Hepatic stellate cell (primary cell): Measurements from ENCODE around the gene FBXW8.
A peak's percentile ranks its signal among the peaks of the same experiment; 100 is the strongest.

Source experiments
- DNase-seq: peaks from one replicate; pipeline ENCODE4 v3.0.0; 2011; ENCODE audit warnings: low spot score

The FBXW8 gene

DNA sequence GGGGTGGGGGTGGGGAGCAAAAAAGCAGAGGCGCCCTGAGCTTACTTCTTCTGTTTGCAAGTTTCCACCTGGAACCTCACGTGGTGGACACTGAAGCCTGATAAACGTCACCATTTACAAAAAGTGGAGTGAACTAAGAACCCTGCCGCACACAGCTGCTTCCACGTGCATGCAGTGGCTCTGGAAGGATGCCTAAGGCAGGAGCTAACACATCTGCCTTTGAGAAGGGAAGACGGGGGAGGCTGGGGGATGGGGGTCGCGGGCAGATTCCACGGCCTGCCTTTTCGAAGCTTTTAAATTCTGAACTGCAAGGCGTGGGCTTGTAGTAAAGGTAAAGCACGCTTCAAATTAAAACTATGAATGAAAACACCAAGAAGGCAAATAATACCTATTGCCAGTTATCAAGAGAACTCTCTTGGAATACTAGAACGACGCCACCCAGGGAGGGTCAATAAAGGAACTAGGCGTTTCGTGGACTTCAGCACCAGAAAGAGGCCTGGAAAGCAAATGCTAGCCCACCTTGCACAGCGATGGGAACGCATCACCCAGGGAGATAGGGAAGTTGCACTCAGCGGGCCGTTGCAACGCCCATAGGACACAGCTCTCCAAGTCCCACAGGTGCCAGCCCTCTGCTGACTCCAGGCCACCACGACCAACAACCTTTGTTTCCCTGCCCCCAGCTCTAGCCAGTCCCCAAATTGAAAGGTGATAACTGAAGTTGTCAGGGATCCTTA is 126.7 kb downstream of the FBXW8 start:
- no peak for DNase-seq

DNA sequence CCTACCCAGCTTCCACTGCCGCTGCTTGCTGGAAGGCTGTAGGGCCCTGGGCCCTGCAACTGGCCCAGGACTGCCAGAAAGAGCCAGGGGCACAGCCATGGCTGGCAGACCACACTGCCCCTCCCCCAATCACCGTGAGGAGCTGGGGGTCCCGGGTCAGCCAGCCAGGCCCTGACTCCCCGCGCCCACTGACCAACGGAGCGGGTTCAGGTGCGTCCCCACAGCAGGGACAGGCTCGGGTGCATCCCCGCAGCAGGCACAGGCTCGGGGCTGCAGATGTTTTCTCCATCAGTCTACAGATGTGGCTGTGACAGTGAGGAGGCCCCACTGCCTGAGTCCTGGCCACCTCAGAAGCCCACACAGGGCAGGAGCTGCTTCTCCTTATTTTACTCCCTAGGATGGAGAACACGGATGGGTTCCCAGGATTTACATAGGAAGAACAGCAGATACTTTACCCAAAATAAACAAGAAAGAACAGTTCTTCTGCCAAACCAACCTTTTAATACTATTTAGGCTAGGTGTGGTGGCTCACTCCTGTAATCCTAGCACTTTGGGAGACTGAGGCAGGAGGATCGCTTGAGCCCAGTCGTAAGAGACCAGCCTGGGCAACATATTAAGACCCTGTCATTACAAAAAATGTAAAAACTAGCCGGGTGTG is 127.4 kb downstream of the FBXW8 start:
- DNase-seq, result no peak

DNA sequence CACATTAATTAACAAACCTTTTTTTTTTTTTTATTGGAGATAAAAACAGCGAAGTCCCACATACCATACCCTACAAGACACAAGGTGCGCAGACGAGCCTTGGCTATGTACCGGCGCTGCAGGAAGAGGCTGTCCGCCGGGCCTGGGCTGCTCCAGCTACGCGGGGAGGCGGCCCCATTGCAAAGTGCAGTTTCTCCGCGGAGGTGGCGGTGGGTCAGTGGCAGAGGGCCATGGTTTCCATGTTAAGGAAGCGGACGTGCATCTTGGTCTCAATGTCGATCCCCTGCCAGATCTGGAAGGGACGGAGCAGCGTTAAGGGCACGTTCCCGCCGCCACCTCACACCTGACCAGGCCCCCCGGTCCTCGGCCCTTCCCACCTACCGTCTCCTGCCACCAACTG is 128.2 kb downstream of the FBXW8 start:
- DNase-seq, result no peak

DNA sequence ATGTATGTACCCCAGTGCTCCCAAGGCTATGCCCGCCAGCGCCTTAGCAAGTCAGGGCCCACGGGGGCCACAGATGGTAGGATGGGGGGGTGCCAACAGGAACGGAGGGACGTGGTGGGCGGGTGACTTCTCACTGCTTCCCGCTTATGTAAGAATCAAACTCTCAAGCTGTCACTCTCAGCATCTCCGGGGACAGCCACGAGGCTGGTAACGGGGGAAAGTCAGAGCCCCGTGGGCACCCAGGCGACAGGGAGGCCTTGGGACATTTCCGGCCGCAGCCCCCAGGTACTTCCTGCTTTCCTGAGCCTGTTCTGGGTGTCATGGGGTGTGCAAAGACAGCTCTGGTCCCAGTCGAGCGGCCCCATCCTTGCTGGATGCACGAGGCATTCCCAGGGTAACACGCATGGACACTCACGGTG is 129.2 kb downstream of the FBXW8 start:
- no peak for DNase-seq

DNA sequence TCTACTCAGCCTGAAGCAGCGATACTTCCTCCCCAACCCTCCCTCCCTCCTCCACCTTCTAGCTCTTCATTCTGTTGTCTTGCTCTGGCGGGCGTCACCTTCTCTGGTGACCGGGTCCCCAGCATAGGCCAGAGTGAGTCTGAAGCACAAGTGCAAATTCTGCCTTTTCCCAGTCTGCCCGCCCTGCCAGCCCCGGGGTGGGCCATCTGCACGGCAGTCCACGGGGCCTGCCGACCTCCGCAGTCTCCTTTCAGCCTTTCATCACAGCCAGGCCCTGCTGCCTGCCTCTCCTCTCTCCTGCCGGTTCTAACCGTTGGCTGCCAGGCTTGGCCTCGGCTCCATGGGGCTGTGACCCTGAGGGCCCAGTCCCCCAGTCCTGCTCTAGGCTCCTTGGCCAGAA is 129.7 kb downstream of the FBXW8 start:
- DNase-seq, result no peak

DNA sequence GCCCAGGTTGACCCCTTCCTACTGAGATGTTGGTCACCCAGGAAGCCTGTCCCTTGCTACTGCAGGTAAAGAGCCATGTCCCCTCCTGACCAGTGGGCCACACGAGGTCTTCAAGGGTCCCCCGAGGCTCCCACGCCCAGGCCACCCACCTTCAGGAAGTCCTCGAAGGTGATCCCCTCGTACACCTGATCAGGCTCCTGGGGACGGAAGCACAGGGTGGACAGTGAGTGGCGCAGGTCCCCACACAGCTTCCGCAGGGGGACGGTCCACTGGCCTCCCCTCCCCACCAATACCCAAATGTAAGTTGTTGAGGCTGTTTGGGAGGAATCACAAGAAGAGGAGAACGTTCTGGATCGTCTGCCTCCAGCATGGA is 131.0 kb downstream of the FBXW8 start:
- DNase-seq, result no peak

DNA sequence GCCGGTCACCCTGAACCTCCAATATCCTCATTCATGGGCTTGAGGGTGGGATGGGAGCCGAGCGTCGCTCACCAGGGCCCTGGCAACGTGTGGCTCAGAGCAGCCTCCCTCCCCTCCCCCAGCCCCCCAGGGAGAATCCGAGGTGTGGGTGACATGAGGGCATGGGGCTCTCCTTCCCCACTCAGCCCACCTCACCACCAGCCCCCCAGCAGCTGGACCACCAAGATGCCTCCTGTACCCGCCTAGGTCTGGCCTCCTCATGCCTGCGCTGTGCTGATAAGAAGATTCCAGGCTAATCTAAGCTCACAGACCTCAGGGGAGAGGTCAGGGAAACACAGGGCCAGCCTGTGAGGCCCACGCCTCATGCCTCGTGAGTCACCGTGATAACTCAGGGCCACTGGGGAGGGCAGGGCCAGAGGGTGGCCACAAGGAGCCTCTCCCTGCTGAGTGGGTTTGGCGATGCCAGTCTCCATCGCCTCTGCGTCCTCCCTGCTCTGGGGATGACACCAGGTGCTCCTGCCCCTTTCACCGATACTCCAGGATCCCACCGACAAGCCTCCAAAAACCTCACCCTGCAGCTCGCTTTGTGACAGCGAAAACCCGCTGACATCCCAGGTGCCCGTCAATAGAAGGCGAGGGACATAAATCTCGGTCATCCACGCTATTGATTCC is 131.6 kb downstream of the FBXW8 start:
- DNase-seq, result peak; percentile 78

DNA sequence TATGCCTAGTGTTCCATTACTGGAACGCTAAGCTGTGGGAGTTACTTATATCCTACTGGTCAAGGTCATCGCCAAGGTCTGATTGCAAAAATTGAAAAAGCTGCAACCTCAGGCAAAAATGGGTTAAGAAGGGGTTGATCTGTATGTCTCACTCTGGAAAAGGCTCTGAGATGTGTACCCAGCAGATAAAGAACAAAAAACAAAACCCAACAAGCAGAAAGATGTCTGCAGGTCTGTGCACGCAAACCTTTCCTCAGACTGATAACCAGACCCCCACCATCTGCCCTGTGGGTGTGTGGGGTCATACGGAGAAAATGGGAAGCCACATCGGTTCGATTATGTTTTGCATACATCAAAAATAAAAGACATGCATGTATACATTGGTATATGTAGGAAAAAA is 132.1 kb downstream of the FBXW8 start:
- DNase-seq, result no peak

DNA sequence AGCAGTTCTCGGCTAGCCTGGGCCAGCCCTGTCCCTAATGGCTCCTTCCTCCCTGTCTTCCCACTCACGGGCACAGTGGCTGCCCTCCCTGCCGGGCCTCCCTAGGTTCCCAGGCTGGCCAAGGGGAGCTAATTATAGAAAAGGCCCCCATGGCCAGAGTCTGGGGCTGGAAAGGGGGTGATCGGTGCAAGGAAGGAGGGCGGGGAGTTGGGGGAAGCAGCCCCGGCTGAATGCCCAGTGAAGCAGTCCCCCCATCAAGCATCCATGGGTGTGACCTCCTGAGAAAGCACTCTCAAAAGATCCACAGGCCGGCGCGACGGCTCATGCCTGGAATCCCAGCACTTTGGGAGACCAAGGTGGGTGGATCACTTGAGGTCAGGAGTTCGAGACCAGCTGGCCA is 133.6 kb downstream of the FBXW8 start:
- no peak for DNase-seq

DNA sequence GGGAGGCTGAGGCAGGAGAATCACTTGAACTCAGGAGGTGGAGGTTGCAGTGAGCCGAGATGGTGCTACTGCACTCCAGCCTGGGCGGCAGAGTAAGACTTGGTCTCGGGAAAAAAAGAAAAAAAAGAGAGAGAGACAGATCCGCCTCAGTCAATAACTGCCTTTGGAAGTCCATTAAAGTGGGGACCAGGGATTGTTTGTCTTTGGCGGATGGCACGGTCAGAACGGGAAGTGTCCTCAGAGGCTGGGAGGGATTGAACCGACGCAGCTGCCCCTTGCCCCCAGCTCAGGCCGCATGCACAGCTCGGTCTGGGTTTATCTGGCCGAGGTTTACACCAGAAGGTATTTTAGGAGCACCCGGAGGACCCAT is 134.0 kb downstream of the FBXW8 start:
- no peak for DNase-seq

DNA sequence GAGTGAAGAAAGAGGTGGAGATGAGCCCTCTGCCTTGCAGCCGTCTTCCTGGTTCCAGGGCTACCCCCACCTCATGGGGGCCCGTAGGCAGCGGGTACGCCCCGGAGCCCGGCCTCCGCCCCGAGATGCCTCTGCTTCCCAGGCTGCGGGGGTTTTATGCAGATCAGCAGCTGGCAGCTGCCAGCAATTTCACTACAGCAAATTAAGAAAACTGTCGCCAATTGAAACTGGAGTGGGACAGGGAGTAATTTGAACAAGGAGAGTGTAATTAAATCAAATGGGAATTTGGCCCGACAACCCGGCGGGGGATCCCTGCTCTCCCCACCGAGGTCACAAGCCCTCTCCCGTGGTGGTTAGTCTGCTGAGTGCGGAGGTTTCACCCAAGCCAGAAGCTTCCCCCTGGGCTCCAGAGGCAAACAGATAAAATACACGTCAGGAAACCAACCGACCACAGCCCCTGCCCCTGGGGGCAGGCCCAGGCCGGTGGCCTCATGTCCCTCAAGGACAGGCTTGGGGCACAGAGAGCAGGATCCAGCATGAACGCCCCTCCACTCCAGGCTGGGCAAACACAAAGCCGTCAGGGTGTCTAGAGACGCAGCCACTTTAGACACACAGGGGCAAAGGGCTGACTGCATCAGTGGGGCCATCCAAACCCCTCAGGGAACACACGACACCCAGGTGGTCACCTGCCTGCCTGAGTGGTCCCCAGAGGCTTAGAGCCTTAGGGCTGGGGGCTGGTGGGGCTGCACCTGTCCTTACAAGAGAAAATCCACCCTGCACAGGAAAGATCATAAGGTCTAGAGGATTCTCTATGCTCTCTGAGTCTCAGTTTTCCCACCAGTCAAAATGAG is 134.6 kb downstream of the FBXW8 start:
- no peak for DNase-seq

DNA sequence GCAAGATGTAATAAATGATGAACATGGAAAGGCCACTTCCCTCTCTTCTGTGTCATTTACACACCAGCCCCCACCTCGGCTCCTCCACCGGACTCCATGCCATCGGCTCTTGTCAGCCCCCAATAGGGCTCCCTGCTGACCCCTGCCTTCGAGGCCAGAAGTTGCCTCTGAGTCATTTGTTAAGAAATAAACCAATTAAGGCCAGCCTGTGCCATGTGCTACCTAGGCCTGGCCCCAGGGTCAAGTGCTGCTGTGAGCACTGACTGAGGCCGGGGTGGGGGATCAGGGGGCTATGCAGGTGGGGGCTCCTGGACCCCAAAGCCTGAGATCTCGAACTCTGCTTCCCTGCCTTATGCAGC is 135.2 kb downstream of the FBXW8 start:
- no peak for DNase-seq

DNA sequence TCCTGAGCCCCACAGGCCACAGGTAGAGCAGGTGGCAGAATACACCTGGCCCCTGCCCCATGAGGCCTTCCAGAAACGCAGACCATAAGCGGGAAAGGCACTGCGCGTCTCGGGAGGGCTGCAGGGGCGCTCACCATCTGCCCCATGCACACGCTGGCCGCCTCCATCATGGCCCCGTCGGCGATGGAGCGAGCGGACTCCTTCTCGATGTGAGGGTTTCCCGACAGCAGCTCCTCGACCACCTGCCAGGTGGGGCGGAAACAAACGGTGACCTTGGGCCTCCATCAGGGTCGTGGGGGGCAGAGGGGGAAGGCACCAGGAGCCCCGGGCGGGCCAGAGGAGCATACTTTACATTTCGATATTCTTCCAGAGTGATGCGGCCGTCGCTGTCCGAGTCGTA is 135.7 kb downstream of the FBXW8 start:
- no peak for DNase-seq

DNA sequence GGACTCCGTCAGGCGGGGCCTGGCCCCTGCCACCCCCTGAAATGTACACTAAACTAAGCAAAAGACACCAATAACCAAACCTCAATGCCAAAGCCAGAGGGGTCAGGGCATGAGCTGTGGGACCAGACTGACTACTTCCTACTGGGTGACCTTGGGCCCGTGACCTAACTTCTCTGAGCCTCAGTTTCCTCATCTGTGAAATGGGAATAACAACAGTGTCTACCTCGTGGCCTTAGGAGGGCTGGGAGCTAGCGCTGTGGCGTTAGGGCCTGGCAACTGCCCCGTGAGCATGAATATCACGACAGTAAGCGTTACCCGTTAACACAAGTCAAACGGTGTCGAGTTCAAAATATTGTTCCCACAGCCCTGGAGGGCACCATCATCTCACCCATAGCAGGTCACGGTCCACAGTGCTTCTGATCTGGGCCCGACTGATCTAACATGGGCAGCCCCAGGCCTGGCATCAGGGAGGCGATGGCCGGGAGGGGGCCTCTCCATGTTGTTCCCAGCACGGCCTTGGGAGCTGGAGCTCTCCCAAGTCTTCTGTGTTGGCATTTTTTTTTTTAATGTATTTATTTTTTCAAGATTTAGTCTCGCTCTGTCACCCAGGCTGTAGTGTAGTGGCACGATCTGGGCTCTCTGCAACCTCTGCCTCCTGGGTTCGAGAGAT is 136.2 kb downstream of the FBXW8 start:
- no peak for DNase-seq

DNA sequence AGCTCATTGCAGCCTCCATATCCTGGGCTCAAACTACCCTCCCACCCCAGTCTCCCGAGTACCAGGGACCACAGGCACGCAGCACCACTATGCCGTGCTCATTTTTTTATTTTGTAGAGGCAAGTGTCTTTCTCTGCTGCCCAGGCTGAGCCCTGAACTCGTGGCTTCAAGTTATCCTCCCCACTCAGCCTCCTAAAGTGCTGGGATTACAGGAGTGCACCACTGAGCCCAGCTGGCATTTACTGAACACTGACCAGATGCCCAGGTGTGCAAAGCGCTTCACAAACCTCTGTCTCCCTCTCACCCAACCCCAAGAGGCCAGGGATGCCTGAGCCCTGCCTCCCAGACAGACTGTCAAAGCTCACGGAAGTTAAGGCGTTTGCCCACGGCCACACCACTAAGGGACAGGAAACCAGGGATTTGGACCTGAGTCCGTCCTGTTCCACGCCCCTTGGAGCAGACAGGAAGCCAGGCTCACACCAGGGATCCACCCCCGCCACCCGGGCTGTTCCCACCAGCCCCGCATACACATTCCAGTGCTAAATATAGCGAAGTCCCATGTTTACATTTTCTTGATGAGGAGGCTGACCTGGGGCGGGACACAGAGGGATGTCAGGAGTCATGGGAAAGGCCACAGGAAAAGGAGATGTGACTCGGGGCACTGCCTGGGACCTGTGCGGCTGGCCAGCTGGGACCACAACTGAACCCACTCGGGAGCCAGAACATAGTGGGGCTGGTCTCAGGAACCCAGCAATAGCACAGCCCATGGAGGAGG is 137.2 kb downstream of the FBXW8 start:
- peak; percentile 94 for DNase-seq

DNA sequence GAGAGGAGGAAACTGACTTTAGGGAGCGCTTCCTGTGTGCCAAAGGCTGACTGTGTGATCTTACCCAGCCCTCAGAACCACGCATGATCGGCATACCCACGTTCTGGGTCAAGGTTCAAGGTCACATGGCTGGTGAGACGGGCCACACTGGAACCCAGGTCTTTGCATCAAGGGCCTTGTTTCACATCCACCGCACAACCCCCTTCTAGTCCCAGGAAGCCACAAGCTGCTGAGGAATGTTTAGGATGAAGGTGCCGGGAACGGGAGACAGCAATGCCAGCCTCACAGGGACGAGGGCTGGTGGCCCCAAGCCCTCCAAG is 137.8 kb downstream of the FBXW8 start:
- no peak for DNase-seq

DNA sequence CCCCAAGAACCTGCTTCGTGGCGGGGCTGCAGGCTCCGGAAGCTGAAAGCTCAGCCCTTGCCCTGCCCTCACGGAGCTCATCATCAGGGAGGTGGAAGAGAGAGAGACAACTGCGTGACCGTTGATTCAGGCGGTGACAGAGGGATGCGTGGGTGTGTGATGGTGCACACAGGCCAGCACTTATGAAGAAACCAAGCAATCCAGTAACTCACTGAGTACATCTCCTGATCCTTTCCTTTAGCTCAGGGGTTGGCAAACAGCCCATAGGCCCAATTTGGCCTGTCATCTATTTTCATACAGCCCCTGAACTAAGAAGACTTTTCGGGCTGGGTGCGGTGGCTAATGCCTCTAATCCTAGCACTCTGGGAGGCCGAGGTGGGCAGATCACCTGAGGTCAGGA is 138.5 kb downstream of the FBXW8 start:
- peak; percentile 54 for DNase-seq

DNA sequence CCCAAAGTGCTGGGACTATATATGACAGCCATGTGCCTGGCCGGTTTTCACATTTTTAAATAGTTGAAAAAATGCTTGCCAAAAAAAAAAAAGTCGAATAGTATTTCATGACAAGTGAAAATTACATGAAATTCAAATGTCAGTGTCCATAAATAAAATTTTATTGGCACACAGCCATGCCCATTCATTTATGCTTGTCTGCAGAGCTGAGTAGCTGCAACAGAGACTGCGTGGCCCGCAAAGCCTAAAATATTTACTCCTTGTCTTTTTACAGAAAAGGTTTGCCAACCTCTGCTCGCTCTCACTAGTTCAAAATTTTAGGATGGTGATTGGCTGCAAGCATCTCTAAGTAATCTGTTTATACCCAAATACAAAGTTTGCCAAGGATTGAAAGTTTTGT is 139.3 kb downstream of the FBXW8 start:
- DNase-seq, result no peak

DNA sequence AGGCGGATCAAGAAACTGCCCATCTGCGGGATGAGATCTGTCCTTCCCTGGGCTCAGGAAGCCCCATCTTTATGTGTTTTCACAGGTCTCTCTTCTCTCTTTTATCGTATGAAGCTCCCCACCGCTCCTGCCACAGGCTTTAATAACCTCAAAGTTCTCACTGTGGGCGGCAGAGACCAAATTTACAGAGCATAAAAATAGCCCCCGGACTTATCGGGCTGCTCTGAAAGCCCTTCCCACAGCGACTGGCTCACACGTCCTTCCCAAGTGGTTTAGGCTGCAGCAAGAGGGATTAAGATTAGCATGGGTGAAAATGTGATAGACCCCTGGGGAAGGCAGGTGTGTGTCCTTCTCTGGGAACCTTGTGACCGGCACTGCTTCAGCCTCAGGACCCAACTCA is 140.6 kb downstream of the FBXW8 start:
- no peak for DNase-seq

DNA sequence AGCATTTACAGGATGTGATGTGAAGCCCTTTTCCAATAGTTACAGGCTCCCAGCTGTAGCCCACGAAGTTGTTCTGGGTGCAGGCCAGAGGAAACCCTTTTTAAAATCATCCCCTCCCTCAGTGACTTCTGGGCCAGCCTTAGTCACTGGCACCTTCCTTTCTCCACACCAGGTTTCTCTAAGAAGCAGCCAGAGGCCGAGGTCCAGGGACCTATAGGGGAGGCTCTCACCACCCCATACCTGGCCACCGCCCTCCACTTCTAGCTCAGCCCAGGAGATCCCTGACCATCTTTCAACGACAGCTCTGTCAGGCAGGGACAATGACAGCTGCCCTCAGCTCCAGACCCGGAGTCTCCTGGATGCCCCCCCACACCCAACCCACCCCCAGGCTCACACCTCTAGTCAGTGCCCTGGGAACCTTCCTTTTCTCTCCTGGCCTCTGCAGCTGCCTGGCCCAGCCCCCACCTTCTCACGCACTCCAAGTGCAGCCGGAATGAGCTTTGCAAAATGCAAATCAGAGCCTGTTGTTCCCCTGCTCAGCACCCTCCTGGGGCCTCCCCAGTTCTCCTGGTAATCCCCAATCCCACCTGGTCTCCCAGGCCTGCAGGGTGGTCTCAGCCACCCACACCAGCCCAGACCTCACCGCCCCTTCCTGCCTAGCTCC is 141.8 kb downstream of the FBXW8 start:
- DNase-seq, result no peak

DNA sequence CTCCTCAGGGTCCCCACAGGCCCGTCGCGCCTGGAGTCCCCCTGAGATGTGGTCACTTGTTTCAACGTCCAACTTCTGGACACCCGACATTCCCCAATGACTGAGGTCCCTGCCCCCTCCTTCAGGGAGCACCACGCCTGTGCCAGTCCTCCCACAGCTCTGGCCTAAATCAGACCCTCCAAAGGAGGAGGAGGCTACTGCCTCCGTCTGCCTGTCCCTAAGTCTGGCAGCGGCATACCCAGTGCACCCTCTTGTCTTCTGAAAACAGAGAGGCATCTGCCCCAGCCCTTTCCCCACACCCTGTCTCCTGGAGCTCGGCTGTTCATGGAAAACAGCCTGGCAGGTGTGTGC is 142.3 kb downstream of the FBXW8 start:
- no peak for DNase-seq
